Sigmoid colon (tissue), 3 donors: Measurements from ENCODE around the gene CAMTA1.

Source experiments
- CTCF ChIP-seq, 4 experiments: fragments of 450-650 bp in 3 of 4; fragments of 200-600 bp in 1 of 4; IDR thresholded peaks; one replicate each; pipeline ENCODE4 v1.5.1; 2016 to 2019; ENCODE audit warnings: antibody characterized with exemption in 4 of 4, mild to moderate bottlenecking in 3 of 4, moderate library complexity in 2 of 4
- POLR2A ChIP-seq, 2 donors: fragments of 450-650 bp; IDR thresholded peaks; one replicate each; pipeline ENCODE4 v1.6.1; 2016; ENCODE audit warnings: antibody characterized with exemption in 2 of 2, mild to moderate bottlenecking in 2 of 2, moderate library complexity in 2 of 2

- TF ChIP-seq POLR2A (IDR thresholded peaks at IDR 0.05) (no peak), CTCF (IDR thresholded peaks at IDR 0.05) (no peak)
These were observed 16.7 kb downstream of the CAMTA1 start for GRCh38 chr1:6801966-6802365.
